GM12872 (cell line): ENCODE data around the gene TNP2.

Source experiments
- CTCF ChIP-seq: IDR thresholded peaks from 3 replicates; pipeline ENCODE4 v1.5.1; 2011; ENCODE audit warnings: low read depth, mild to moderate bottlenecking, low read length, moderate library complexity; ENCODE audit not compliant: insufficient read depth

The TNP2 gene

DNA sequence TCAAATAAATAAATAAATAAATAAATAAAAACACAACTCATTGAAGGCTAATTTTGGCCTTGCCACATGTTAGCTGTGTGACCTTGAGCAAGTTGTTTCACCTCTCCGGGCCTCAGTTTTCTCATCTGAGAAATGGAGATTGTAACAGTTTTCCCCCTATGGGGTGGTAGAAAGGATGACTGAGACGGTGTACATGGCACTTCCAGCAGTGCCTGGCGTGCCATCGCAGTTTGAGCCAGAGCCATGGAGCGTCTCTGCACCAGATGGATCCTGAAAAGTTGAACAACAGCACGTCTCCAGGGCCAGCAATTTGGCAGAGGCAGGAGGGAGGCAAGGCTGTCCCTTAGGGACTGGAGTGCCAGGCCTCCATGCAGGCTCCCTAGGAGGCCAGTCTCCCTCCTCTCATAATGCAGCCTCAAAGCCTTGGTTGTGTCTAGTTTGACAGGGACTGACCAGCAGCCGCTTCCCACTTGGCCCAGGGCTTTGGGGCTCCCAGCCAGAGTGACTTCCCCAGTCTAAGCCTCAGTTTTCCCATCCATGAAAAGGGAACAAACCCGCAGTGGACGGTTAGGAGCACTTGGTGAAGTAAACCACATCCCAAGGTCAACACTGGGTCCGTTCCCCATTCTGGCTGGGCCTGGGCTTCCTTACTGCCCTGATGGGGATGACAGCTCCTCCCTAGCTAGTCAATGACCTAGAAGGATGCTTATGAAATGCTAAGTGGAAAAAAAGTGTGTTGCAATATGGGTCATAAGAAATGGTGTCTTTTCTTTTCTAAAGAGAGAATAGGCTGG is 32.5 kb downstream of the TNP2 start:
- TF ChIP-seq CTCF = no peak

GRCh38 chr16:11235703-11235991 is 33.5 kb downstream of the TNP2 start:
- TF ChIP-seq CTCF = no peak

DNA sequence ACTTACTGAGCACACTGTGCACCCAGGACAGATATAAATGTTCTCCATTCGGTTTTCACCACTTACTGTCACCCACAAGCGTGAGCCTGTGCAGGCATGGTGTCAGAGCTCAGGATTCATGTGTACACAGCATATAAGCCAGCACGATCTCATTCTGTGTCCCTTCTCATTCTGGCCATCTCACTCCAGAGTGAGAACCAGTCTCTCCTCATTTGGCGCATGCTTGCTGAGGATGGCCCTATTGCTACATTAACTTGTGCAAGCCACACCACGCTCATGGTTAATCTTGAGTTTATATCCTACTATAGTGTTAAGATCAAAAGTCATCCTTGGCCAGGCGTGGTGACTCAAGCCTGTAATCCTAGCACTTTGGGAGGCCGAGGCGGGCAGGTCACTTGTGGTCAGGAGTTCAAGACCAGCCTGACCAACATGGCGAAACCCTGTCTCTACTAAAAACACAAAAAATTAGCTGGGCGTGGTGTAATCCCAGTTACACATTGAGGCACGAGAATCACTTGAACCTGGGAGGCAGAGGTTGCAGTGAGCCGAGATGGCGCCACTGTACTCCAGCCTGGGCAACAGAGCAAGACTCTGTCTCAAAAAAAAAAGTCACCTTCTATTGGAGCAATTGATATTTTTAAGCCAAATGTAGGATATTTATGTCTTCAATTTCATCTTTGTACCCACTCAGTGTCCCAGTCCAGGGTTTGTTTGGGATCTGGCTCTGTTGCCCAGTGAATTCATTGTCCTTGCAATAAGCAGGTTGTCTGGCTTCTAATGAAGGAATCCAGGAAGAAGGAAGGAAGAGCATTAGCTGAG is 34.0 kb downstream of the TNP2 start:
- TF ChIP-seq CTCF = no peak

GRCh38 chr16:11233727-11234376 is 35.3 kb downstream of the TNP2 start:
- TF ChIP-seq CTCF = no peak

DNA sequence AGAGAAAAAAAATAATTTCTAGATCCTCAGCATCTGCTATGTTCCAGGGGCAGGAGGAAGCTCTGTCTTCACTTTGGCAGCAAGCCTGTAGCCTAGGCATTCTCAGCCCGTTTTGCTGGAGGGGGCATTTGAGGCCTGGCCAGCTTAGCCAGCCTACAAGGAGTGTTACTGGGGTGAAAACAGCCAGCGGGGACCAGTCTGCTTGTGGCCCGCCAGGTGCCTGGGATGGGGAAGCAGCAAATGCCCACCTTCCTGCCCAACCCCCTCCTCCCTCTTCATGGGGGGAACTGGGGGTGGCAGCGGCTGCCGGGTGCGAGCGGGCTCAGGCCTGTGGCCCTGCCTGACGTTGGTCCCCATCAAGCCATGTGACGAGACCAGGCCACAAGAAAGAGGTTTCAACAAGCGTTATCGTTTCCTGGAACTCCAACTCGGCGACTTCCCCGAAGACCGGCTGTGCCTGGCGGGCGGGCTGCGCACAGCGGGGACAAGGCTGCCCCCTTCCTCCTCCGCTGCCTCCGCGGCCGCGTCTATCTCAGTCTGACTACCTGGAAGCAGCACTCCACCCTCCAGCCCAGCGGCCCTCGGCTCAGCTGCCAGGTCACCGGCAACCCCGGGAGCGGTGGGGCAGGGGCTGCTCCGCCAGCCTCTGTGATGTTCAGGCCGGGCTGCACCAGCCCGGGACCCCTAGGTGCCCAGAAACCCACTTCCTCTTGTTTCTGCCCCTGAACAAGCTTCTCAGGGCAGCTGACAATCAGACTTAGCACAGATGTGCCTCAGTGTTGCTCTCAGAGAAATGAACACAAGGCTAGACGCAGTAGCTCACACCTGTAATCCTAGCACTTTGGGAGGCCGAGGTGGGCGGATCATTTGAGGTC is 36.0 kb downstream of the TNP2 start:
- TF ChIP-seq CTCF = 0 out of 3 replicates have a peak, but pooled peaks have one; percentile 3

DNA sequence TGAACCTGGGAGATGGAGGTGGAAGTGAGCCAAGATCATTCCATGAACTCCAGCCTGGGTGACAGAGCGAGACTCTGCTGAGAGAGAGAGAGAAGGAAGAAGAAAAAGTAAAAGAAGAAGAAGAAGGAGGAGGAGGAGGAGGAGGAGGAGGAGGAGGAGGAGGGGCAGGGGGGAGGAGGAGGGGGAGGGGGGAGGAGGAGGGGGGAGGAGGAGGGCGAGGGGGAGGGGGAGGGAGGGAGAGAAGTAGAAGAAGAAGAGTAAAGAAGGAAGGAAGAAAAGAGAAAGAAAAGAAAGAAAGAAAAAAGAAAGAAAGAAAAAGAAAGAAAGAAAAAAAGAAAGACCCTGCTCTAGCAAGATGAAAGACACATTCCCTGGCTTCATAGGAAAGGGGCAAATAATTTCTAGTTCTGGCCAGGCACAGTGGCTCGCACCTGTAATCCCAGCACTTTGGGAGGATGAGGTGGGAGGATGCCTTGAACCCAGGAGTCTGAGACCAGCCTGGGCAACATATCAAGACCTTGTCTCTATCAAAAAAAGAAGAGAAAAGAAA is 36.7 kb downstream of the TNP2 start:
- TF ChIP-seq CTCF = no peak
